Gastroesophageal sphincter (tissue), 2 donors: ENCODE results near the gene GRHL1.

ENCODE experiments used
- POLR2A ChIP-seq, 2 donors: fragments of 450-650 bp; IDR thresholded peaks; one replicate each; pipeline ENCODE4 v1.6.1; 2017; ENCODE audit warnings: antibody characterized with exemption in 2 of 2, mild to moderate bottlenecking in 2 of 2, moderate library complexity in 1 of 2
- POLR2AphosphoS5 ChIP-seq: sonication (generic); formaldehyde crosslinking; IDR thresholded peaks from one replicate; pipeline ENCODE4 v1.6.1; 2017; ENCODE audit warnings: antibody characterized with exemption

DNA sequence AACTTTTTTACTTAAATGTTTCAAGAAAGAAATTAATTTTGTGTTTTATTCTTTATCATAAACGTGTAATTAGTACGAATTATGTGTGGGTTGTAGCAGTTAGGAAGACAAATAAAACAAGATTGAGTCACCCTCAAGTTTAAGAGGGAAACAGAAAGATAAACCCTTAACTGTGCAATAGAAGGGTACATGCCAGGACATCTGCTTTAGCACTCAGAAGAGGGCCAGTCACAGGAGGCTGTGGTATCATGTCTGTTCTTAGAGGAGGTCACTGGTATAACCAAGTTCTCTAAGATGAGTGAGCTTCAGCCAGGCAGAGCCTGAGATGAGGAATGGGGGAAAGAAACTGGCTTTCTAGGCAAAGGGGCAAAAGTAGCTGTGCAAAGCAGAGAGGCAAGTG is 42.4 kb upstream of the GRHL1 start:
- no peak for TF ChIP-seq POLR2AphosphoS5
- no peak for TF ChIP-seq POLR2A (IDR thresholded peaks at IDR 0.05)
